Esophagus muscularis mucosa (tissue), 3 donors: ENCODE data around the gene ADAMTS17.

ENCODE experiments used
- POLR2A ChIP-seq: fragments of 450-650 bp; IDR thresholded peaks from one replicate; pipeline ENCODE4 v1.6.1; 2017; ENCODE audit warnings: antibody characterized with exemption, moderate library complexity, mild to moderate bottlenecking, low read depth
- TF ChIP-seq, protein P1 (sequence below), 3 experiments: fragments of 200-600 bp in 2 of 3; fragments of 450-650 bp in 1 of 3; sonication (generic) in 2 of 3; IDR thresholded peaks; one replicate each; pipeline ENCODE4 v1.5.1; 2017 to 2019; ENCODE audit warnings: antibody characterized with exemption in 3 of 3, mild to moderate bottlenecking in 2 of 3, moderate library complexity in 1 of 3

DNA sequence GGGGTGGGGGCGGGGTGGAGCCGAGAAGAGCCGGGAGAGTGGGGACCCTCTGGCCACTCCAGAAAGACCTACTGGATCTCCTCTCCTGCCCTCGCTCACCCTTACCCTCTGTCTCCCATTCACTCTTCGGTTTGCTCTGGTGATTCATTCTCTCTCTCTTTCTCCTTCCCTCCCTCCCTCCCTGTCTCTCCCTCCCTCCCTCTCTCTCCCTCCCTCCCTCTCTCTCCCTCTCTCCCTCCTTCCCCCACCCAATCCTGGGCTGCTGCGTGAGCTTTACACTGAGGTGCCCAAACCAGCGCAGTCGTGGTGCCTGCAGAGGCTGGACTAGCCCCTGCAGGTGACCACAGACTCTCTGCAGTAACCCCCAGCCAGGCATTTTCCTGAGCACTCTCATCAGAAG, 32.2 kb upstream of the ADAMTS17 start:
- TF ChIP-seq, protein P1, sequence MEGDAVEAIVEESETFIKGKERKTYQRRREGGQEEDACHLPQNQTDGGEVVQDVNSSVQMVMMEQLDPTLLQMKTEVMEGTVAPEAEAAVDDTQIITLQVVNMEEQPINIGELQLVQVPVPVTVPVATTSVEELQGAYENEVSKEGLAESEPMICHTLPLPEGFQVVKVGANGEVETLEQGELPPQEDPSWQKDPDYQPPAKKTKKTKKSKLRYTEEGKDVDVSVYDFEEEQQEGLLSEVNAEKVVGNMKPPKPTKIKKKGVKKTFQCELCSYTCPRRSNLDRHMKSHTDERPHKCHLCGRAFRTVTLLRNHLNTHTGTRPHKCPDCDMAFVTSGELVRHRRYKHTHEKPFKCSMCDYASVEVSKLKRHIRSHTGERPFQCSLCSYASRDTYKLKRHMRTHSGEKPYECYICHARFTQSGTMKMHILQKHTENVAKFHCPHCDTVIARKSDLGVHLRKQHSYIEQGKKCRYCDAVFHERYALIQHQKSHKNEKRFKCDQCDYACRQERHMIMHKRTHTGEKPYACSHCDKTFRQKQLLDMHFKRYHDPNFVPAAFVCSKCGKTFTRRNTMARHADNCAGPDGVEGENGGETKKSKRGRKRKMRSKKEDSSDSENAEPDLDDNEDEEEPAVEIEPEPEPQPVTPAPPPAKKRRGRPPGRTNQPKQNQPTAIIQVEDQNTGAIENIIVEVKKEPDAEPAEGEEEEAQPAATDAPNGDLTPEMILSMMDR (IDR thresholded peaks at IDR 0.05), result no peak
- no peak for TF ChIP-seq POLR2A
